ENCODE results near the gene ADCY2.

ADCY2 gene

DNA sequence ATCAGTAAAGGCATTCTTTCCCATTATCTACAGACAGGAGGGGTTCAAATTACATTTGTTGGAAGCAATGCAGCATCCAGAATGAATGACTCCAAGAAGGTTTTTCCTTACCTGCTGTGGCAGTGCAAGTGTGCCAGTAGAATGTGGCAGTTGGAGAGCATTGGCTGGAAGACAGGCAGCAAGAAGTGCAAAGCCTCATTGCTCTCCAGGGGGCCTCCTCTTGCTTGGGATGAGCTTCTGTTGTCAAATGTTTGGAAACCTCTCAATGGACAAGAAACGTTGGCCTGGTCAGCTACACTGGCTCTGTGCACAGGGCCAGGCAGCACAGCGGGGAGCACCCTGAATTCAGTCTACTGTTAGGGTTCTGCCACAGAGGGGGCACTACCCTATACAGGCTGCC is 226.6 kb downstream of the ADCY2 start:
- TF ChIP-seq, protein P1, sequence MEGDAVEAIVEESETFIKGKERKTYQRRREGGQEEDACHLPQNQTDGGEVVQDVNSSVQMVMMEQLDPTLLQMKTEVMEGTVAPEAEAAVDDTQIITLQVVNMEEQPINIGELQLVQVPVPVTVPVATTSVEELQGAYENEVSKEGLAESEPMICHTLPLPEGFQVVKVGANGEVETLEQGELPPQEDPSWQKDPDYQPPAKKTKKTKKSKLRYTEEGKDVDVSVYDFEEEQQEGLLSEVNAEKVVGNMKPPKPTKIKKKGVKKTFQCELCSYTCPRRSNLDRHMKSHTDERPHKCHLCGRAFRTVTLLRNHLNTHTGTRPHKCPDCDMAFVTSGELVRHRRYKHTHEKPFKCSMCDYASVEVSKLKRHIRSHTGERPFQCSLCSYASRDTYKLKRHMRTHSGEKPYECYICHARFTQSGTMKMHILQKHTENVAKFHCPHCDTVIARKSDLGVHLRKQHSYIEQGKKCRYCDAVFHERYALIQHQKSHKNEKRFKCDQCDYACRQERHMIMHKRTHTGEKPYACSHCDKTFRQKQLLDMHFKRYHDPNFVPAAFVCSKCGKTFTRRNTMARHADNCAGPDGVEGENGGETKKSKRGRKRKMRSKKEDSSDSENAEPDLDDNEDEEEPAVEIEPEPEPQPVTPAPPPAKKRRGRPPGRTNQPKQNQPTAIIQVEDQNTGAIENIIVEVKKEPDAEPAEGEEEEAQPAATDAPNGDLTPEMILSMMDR (IDR thresholded peaks at IDR 0.05) = no peak

DNA sequence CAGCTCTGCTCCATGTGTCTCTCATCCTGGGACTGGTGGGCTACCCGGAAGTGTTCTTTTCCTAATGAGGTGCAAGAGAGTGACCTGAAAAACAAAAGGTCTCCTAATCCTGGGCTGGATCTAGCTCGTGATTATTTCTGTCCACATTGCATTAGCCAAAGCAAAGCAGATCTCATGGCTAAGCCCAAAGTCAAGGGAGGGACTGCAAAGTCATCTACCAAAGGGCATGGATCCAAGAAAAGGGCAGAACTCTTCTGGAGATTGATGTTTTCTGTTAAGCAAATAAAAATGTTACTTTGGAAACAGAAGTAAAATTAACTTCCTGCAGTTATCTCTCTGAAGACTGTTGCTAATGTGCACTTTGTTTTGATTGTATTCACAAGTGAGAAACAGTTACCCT is 229.8 kb downstream of the ADCY2 start:
- TF ChIP-seq, protein P1 (IDR thresholded peaks at IDR 0.05) = no peak

DNA sequence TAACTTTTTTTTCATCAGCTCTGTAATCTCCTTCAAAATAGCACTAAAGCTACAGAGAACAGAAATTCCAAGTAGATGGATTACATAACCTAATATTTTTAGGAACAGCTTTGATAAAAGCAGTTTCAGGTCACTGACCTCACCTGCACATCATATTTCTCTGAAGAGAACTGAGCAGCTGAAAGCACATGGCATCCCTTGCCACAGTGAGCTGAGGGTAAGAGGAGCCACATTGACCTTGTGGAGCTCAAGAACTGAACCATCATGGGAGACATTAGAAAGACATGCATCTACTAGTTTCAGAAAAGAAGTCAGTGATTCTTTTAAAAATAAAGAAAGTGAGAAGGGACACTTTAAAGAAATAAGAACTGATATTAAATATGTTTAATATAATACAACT is 232.3 kb downstream of the ADCY2 start:
- TF ChIP-seq, protein P1 (IDR thresholded peaks at IDR 0.05) = no peak

DNA sequence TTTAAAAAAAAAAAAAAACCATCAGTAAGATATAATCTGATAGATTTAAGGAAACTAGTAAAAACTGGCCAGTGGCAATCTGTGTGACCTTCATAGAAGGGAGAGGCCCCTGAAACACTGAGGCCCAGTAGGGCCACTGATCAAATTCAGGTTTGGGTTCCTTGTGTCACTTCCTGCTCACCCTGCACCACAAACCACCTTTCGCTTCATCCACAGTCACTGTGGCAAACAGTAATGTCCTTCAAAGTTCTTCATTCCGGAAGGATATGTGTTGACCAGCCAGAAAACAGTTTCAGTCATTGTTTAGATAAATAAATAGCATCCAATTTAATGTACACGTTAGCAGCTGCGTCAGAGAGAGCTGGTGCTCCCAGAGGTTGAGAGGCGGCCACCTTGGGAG is 232.9 kb downstream of the ADCY2 start:
- TF ChIP-seq, protein P1 (IDR thresholded peaks at IDR 0.05) = no peak

DNA sequence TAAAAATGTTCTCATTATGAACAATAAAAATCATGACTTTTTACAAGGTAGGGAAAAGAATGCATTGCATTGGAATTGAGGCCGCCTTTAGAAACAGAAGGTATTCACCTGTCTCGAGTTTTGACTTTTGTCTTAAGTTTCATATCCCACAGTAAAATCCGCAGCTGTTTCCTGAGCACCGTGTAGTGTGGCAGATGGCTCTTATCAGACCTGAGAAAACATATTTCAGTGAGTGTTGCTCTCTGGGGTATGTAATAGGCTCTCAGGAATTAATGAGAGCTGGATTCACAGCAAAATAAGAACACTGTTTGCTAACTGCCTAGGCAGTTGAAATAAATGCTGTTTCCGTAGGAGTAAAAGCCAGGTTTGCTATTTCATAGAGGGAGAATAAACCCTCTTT is 233.6 kb downstream of the ADCY2 start:
- TF ChIP-seq, protein P1 (IDR thresholded peaks at IDR 0.05) = no peak

DNA sequence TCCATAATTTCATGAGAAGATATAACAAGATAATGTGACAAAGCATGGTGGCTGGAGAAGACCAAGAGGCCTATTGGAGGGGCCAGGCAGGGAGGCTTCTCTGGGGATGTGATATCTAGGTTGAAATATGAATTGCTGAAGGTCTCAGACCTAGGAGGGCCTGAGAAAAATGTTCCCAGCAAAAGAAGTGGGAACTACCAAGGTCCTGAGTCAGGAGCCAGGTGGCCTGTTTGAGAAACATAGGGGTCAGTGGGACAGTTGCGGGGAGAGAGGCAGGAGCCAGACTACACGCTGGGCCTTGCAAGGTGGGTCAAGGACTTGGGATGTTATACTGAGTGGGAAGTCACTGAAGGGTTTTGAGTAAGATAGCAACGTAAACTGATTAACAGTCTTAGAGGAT is 238.9 kb downstream of the ADCY2 start:
- TF ChIP-seq, protein P1 (IDR thresholded peaks at IDR 0.05) = no peak

DNA sequence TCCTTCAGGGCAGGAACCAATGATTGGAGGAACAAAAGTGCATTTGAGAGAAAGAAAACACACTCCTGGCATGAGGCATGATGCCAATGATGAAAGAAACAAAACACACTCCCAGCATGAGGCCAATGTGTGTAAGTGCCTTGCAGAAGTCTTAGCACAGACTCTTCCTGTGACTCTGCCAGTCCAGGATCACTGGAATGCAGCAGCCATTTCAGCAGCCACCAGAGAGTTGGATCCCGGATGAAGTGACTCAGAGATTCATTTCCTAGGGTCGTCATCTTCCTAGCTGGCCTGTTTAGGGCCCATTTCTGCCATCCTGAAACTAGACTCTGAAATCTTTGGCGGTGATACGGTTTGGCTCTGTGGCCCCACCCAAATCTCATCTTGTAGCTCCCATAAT is 242.5 kb downstream of the ADCY2 start:
- TF ChIP-seq, protein P1 (IDR thresholded peaks at IDR 0.05) = no peak

DNA sequence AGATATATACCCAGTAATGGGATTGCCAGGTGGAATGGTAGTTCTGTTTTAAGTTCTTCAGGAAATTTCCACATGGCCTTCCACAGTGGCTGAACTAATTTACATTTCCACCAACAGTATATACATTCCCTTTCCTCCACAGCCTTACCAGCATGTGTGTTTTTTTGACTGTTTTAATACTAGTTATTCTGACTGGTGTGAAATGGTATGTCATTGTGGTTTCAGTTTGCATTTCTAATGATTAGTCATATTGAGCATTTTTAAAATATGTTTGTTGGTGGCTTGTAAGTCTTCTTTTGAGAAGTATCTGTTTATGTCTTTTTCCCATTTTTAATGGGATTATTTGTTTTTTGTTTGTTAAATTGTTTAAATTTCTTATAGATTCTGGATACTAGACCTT is 246.1 kb downstream of the ADCY2 start:
- TF ChIP-seq, protein P1 (IDR thresholded peaks at IDR 0.05) = no peak

All from LNCAP (cell line).